ENCODE data around the gene CDK8.

The CDK8 gene

DNA sequence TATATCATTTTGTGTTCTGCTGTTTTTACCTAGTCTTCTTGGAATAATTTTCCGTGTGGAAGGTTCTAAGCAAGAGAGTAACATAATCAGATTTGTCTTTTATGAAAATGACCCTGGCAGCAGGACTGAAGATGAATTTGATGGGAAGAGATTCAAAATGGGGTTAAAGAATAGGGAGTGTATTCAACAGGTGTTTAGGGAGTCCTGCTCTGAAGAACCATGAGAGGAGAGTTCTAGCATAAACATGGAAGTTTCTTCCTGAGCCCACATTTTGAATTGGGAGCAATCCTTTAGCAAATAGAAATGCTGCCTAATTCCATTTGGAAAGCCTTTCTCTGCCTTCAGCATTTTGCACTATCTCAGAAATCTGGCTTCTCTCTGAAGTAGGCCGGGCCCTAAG is 127.0 kb downstream of the CDK8 start:
- DNase-seq (ENCODE audit: low read depth in 2 of 2, low spot score in 1 of 2), result no peak

GRCh38 chr13:26382366-26382765 is 128.4 kb downstream of the CDK8 start:
- no peak for DNase-seq (ENCODE audit: low read depth in 2 of 2, low spot score in 1 of 2)

- no peak for DNase-seq (ENCODE audit: low read depth in 2 of 2, low spot score in 1 of 2)
Observed at GRCh38 chr13:26382835-26383234, 128.9 kb downstream of the CDK8 start.

- DNase-seq (ENCODE audit: low read depth in 2 of 2, low spot score in 1 of 2), result no peak
Observed at GRCh38 chr13:26384587-26384986, 130.7 kb downstream of the CDK8 start.

GRCh38 chr13:26386026-26386425 is 132.1 kb downstream of the CDK8 start:
- no peak for DNase-seq (ENCODE audit: low read depth in 2 of 2, low spot score in 1 of 2)

DNA sequence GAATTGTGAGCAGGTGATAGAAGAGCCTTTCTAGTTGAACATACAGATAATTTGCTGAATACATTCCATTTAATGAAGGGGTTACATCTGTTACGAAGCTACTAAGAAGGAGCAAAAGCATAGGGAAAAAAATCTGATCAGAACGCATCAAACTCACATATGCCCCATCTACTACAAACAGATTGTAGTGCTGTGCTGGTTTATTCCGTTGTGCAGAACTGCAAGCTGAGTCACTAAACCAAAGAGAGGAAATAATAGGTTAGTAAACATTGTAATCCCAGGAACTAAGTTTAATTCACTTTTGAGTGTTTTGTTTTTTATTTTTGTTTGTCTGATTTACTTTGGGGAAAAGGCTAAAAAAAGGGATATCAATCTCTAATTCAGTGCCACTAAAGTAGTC is 136.3 kb downstream of the CDK8 start:
- no peak for DNase-seq (ENCODE audit: low read depth in 2 of 2, low spot score in 1 of 2)

DNA sequence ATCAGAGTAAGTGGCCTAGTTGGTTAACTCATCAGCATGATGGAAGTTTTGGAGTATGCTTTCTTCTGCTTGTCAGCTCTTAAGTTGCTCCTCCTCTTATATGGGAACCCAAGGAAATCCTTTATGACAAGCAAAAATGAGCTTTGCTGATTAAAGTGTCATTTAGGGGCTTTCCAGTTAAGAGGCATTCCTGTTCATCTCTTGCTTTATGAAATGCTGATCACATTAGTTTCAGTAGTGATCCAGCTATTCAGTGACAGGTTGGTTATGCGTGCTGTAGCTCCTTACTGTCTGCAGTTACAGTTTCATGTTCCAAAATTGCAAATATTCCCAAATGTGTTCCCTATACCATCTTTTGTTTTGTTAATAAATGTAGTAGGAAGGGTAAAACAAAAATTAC is 146.6 kb downstream of the CDK8 start:
- DNase-seq (ENCODE audit: low read depth in 2 of 2, low spot score in 1 of 2), result no peak

GRCh38 chr13:26401069-26401468 is 147.1 kb downstream of the CDK8 start:
- DNase-seq (ENCODE audit: low read depth in 2 of 2, low spot score in 1 of 2), result no peak

GRCh38 chr13:26401578-26402021 is 147.7 kb downstream of the CDK8 start:
- DNase-seq (ENCODE audit: low read depth in 2 of 2, low spot score in 1 of 2), result no peak

DNA sequence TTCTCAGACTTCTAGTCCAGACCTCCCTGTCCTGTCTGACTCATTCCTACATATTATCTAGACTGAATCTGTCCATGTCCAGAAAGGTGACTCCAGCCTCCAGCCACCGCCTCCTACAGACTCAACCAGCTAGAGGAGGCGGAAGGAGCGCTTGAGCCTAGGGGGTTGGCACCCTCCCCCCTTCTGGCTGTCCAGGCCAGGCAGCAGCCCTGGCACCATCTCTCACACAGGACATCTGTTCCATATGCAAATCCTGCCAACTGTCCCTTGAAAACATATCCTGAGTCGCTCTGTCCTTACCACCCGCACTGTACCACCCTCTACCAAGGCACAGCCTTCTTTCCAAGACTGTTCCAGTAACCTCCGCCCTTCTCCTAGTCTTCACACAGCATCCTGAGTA is 152.9 kb downstream of the CDK8 start:
- no peak for DNase-seq (ENCODE audit: low read depth in 2 of 2, low spot score in 1 of 2)

- no peak for DNase-seq (ENCODE audit: low read depth in 2 of 2, low spot score in 1 of 2)
Observed at GRCh38 chr13:26411206-26411605, 157.3 kb downstream of the CDK8 start.

GRCh38 chr13:26412263-26412662 is 158.3 kb downstream of the CDK8 start:
- DNase-seq (ENCODE audit: low read depth in 2 of 2, low spot score in 1 of 2), result no peak

DNA sequence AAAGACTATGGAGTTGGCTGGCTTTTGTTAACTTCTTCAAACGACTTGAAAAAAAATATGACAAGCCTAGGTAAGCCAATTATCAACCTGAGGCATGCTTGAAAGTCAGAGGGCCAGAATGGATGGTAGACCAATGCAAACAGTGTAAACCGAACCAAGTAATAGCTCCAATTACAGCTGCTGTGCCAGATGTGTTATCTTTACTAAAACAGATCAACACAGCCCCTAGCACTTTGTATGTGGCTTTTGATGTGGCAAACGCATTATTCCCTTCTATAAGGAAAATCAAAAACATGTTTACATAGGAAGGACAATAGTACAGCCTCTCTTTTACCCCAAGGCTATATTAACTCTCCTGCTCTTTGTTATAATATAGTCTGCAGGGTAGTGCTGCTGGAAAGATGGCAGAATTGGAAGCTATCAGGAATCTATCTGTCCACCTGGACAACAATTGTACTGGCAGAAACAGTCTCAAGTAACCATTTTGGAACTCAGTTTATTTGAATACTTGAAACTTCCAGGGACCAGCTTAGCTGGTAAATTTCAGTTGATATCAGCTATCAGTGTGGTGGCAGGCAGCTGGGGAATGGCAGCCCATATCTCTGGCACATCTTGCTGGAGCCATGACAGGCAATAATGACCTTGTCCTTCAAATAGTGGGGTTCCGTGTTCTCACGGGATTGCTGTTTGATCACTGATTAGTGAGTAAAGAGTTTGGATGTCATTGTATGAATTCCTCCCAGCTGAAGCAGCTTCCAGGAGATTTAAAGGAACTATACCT is 159.2 kb downstream of the CDK8 start:
- DNase-seq (ENCODE audit: low read depth in 2 of 2, low spot score in 1 of 2), result no peak

GRCh38 chr13:26420282-26420960 is 166.5 kb downstream of the CDK8 start:
- no peak for DNase-seq (ENCODE audit: low read depth in 2 of 2, low spot score in 1 of 2)

DNA sequence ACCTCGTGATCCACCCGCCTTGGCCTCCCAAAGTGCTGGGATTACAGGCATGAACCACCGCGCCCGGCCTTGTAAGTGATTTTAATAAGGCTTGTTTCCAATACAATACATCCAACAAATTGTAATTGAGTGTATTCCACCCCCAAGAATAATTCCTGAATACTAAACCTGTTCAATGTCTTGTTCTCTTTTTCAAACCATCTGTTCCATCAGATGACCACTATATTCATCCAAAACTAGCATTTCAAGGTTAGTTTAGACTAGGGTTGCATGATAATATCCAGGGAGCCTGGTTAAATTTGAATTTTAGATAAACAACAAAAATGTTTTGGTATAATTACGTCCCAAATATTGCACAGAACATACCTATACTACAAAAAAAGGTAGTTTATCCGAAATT is 168.1 kb downstream of the CDK8 start:
- DNase-seq (ENCODE audit: low read depth in 2 of 2, low spot score in 1 of 2), result no peak

DNA sequence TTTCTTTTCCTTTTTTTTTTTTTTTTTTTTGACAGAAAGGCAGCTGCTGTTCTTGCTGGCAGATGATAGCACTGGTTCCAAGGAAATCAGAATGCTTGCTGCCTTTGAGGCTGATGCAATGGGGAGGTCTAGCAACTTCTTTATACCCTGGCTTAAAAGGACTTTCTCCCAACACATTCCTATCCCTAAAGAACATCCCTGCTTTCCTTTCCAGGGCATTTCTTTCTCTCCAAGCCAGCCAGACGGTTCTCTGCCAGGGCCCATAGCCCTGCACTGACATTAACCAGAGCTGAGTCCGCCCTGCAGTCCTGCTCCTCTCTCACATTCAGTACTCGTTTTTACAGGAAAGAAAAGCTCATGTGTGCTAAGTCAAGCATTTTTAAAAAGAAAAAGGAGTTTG is 169.7 kb downstream of the CDK8 start:
- no peak for DNase-seq (ENCODE audit: low read depth in 2 of 2, low spot score in 1 of 2)

DNA sequence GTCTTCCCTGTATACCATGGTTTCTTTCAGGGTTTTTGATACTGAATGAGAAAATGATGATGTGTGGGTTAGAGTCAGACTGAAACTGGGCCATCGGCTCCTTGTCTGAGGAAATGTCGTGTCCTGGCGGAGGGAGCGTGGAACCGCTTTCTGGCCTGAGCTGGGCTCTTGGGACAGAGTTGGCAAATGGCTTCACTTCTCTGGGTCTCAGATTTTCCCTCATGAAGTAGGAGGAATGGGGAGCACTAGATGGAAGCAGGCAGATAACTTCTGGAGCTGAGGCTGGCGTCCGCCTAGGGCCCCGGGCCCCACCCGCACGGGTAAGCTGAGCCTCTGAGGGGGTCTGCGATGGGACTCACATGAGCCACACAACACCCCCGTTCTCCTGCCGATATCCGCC is 170.3 kb downstream of the CDK8 start:
- no peak for DNase-seq (ENCODE audit: low read depth in 2 of 2, low spot score in 1 of 2)

- no peak for DNase-seq (ENCODE audit: low read depth in 2 of 2, low spot score in 1 of 2)
Observed at GRCh38 chr13:26425443-26426358, 171.8 kb downstream of the CDK8 start.

GRCh38 chr13:26433776-26434175 is 179.8 kb downstream of the CDK8 start:
- no peak for DNase-seq (ENCODE audit: low read depth in 2 of 2, low spot score in 1 of 2)

DNA sequence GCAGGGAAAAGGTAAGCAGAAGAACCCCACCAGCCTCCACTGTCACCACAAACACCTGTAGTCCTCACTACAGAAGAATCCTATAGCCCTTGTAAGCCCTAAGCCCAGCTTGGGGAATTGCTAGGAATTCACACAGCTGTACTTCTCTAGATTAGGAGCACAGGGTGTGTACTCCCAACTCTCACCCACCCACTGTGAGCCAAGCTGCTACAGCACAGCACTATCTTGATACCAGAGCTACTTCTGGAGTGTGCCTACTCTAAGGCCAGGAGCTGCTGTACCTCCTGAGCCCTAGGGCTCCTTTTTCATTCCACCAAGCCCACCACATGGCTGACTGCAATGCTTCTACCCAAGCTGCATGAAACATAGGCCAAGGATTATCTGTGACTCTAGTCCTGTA is 181.2 kb downstream of the CDK8 start:
- DNase-seq (ENCODE audit: low read depth in 2 of 2, low spot score in 1 of 2), result no peak

- no peak for DNase-seq (ENCODE audit: low read depth in 2 of 2, low spot score in 1 of 2)
Observed at GRCh38 chr13:26435646-26436045, 181.7 kb downstream of the CDK8 start.

GRCh38 chr13:26436914-26437313 is 183.0 kb downstream of the CDK8 start:
- no peak for DNase-seq (ENCODE audit: low read depth in 2 of 2, low spot score in 1 of 2)

Data from stimulated activated CD8-positive, alpha-beta memory T cell treated with anti-CD3 and anti-CD28 coated beads, Interleukin-4, amount 100 ng/mL, for 4 hours (primary cell).